GM03348 (cell line): ENCODE measurements around the gene ADAMTS12.
"Not testable (repeated sequence)": the region's sequence is repeated elsewhere in the genome, so short reads cannot be mapped to it uniquely, and the experiment has no call there.

ENCODE experiments used
- DNase-seq: peaks from one replicate; pipeline ENCODE4 v3.0.0; 2012; ENCODE audit warnings: low spot score

ADAMTS12 gene

GRCh38 chr5:33583332-33583731, 308.5 kb downstream of the ADAMTS12 start:
- DNase-seq = no peak

- DNase-seq = no peak
These were observed 309.4 kb downstream of the ADAMTS12 start for GRCh38 chr5:33582417-33582816.

GRCh38 chr5:33579789-33580188, 312.0 kb downstream of the ADAMTS12 start:
- no peak for DNase-seq

DNA sequence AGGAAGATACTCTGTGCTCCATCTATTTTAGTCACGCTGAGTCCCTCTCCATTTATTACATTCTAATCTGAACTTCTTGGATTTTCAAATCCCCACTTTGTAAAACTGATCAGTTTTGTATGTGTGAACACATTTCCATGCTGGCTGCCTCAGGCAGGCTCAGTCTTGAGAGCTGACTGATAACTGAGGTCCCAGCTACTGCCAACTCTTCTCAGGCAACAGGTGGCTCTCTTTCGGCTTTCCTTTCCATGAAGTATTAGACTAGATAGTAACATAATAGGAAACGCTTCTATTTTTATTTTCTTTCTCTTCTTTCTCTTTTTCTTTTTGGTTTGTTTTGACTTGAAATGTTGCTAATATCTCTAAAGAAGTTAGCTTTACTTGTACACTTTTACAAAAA, 312.6 kb downstream of the ADAMTS12 start:
- no peak for DNase-seq

DNA sequence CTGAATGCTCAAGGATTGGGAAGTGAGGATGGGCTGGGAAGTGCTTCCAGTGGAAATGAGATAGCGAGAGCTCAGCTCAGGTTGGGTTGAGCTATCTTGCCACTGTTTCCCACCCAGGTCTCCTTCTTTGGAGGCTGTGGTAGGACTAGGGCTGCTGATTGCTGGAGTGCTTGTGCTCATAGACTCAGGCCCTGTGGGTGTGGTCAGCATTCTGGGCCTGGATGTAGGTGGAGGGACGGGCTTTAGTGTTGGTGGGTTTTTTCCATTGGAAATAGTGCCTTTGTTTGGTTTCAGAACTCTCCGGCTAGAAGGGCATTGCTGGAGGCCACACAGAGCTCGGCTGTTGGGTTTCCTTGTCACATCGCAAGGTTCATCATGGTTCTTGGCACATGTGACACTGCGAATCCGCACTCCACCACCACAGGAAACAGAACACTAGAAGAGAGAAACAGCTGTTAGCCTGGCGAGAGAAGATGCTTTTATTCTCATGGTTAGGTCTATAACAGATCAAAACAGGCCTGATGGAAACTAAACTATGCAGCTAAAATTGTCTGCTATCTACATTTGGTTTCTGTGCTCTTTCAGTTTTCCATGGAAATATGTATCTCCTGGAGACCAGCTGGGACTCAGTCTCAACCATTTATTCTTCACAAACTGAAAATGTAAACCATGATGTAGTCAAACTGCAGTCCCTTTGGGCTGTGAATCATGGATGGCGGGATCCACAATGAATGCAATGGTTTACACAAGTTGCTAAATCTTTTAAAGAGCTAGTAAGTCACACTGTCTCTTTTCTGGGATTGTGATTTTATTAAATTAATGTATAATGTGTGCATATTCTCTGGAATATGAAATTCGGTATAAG, 314.8 kb downstream of the ADAMTS12 start:
- no peak for DNase-seq

DNA sequence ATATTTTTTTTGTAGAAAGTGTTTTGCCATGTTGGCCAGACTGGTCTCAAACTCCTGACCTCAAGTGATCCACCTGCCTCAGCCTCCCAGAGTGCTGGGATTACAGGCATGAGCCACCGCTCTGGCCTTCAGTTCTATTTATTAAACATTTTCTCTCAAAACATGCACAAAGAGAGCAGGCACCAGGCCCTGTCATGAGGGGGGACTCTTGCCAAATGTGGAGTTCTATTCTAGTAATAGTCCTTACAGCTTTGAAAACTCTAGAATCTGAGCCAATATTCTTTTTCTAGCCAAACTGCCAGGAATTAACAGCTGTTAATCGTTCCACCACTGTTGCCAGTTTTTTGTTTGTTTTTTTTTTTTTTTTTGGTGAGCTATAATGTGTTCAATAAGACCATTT, 326.5 kb downstream of the ADAMTS12 start:
- DNase-seq = no peak

- peak; percentile 20 for DNase-seq
These were observed 327.5 kb downstream of the ADAMTS12 start for GRCh38 chr5:33563983-33564908.

DNA sequence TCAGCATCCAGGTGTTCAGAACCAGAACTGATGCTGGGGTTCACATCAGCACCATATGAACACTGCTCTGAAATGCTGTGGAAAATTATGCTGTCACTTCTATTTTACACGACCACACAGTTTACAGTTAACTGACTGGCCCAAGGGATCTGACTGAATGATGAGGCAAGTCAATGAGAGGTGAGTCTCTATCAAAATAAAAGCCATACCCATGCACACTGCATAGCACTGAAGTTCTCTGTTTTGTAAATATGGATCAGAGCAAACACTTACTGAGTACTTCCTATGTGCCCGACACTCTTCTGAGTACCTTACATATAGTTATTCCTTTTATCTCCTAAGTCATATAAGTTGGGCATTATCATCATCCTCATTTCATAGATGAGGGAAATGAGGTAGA, 328.3 kb downstream of the ADAMTS12 start:
- no peak for DNase-seq

DNA sequence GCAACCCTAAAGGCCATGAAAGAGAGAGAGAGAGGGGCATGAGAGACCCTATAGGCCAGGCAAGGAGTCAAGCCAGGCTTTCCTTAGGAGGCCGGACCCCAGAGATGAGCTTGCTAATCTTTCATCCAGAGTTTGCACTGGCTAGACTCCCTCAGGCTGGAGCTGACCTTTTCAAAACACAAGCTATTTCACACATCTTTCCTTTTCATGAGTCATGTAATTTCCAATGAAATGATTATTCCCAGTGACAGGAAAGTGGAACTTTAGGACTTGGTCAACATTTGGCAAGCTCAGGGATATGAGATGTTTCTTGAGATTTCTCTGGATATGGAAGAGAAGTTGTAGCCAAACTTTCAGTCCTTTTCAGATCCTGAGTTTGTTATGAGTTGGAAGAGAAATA, 333.3 kb downstream of the ADAMTS12 start:
- DNase-seq = peak; percentile 25

DNA sequence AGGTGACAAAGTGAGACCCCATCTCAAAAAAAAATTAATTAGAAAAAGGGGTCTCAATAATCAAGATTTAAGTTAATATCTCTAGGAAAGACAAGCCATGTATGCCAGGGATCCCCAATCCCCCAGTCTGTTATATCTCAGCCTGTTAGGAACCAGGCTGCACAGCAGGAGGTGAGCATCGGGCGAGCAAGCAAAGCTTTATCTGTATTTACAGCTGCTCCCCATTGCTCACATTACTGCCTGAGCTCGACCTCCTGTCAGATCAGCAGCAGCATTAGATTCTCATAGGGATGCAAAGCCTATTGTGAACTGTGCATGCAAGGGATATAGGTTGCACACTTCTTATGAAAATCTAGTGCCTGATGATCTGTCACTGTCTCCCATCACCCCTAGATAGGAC, 334.2 kb downstream of the ADAMTS12 start:
- DNase-seq = no peak

- no peak for DNase-seq
These were observed 335.2 kb downstream of the ADAMTS12 start for GRCh38 chr5:33556330-33557328.

- no peak for DNase-seq
These were observed 341.7 kb downstream of the ADAMTS12 start for GRCh38 chr5:33549982-33550567.

GRCh38 chr5:33539790-33540189, 352.0 kb downstream of the ADAMTS12 start:
- DNase-seq = not testable (repeated sequence)

- no peak for DNase-seq
These were observed 352.6 kb downstream of the ADAMTS12 start for GRCh38 chr5:33539212-33539611.

- no peak for DNase-seq
These were observed 353.6 kb downstream of the ADAMTS12 start for GRCh38 chr5:33538201-33538600.

- no peak for DNase-seq
These were observed 354.6 kb downstream of the ADAMTS12 start for GRCh38 chr5:33537240-33537639.

- DNase-seq = no peak
These were observed 355.0 kb downstream of the ADAMTS12 start for GRCh38 chr5:33536802-33537201.

DNA sequence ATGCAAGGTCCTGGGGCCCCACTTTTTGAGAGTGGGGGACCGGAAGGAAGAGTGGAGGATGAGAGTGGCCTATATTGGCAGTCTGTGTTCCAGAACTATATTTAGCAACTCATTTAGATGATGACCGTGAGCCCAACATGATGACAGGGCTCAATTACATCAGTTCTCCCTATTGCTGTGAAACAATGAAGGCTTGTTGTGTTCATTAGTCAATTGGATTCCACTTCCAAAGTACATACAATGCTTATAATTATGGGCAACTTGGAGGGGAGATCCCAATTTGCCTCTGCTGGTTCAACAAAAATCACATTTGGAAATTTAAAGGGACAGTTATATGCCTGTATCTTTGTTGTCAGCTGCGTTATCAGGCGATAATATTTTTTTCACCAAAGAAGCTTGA, 360.0 kb downstream of the ADAMTS12 start:
- no peak for DNase-seq

GRCh38 chr5:33531037-33531298, 360.8 kb downstream of the ADAMTS12 start:
- DNase-seq = no peak

GRCh38 chr5:33530183-33531036, 361.4 kb downstream of the ADAMTS12 start:
- no peak for DNase-seq

GRCh38 chr5:33527696-33528095, 364.1 kb downstream of the ADAMTS12 start:
- DNase-seq = no peak
